HCT116 (cell line): Measurements from ENCODE around the gene KCTD17. TPM values are rescaled to one million over a fixed set of nuclear protein-coding genes. Genes with fewer than 3 reads are reported as not detected.

Experiments
- ATAC-seq: fragments of 200-7000 bp; cut with Tn5 transposase; 2 replicates; pipeline ENCODE4 v1.9.1; 2020; ENCODE audit warnings: mild to moderate bottlenecking, moderate library complexity
- BruUV-seq: library from RNA; stranded (reverse); fragments of 400-500 nt; replicated peaks from 2 replicates; lab custom pipeline; 2021; lab: Mats Ljungman, UMichigan
- CTCF ChIA-PET: fragments of 300-600 bp; sonication (Branson Sonifier 250); formaldehyde crosslinking; loops from one replicate; lab custom pipeline; 2021; ENCODE audit warnings: antibody characterized with exemption; lab: Charles Lee
- POLR2A ChIA-PET: fragments of 300-600, 350-600 bp; sonication (Branson Sonifier 250); formaldehyde crosslinking; loops from one replicate; lab custom pipeline; 2021; ENCODE audit warnings: antibody characterized with exemption; lab: Charles Lee
- RAD21 ChIA-PET, 2 experiments: fragments of 300-600 bp; sonication (Branson Sonifier 250); formaldehyde crosslinking; loops; one replicate each; lab custom pipeline; 2023; ENCODE audit warnings: low total read pairs in 2 of 2; ENCODE audit not compliant: uncharacterized antibody in 2 of 2, unreplicated experiment in 2 of 2, low non-redundant PET in 1 of 2; lab: Charles Lee
- DNase-seq: peaks from one replicate; pipeline ENCODE4 v3.0.0-alpha.2; 2010; ENCODE audit warnings: low read depth, low spot score
- H2AFZ ChIP-seq: fragments of 200-600 bp; shearing (Covaris generic), sonication (generic); 2 replicates; pipeline ENCODE4 v1.6.1; 2017; ENCODE audit warnings: low read depth, mixed run types, mixed read lengths, antibody characterized with exemption, low read length; ENCODE audit not compliant: poor library complexity, severe bottlenecking
- H3K27ac ChIP-seq: 2 replicates; pipeline ENCODE4 v1.5.1; 2012; ENCODE audit warnings: low read depth, low read length
- H3K27me3 ChIP-seq: fragments of 200-600 bp; sonication (generic); 2 replicates; pipeline ENCODE4 v1.6.1; 2016; ENCODE audit warnings: mixed run types, low read length, mixed read lengths; ENCODE audit not compliant: insufficient read depth
- H3K36me3 ChIP-seq, 2 experiments: fragments of 200-500 bp in 1 of 2; fragments of 200-600 bp in 1 of 2; sonication (Bioruptor generic) in 1 of 2; sonication (generic) in 1 of 2; 2 replicates each; pipeline versions ENCODE4 v1.5.1 to v1.6.1; 2014 to 2016; ENCODE audit warnings: low read length in 2 of 2, inconsistent platforms in 1 of 2, mixed read lengths in 1 of 2, mixed run types in 1 of 2; ENCODE audit not compliant: insufficient read depth in 2 of 2, control insufficient read depth in 1 of 2
- H3K4me1 ChIP-seq, 2 experiments: fragments of 200-600 bp in 1 of 2; sonication (generic) in 1 of 2; 2 replicates each; pipeline versions ENCODE4 v1.5.1 to v1.6.1; 2012 to 2017; ENCODE audit warnings: low read length in 2 of 2, inconsistent platforms in 1 of 2, mild to moderate bottlenecking in 1 of 2, mixed read lengths in 1 of 2, mixed run types in 1 of 2, moderate library complexity in 1 of 2; ENCODE audit not compliant: insufficient read depth in 2 of 2, control insufficient read depth in 1 of 2
- H3K4me2 ChIP-seq: fragments of 200-600 bp; sonication (generic); 2 replicates; pipeline ENCODE4 v1.6.1; 2017; ENCODE audit warnings: mixed run types, low read length, mixed read lengths
- H3K4me3 ChIP-seq, 2 experiments: fragments of 200-600 bp in 1 of 2; sonication (generic) in 1 of 2; replicated peaks in 1 of 2; 2 replicates each; pipeline ENCODE4 v1.5.1; 2011 to 2016; ENCODE audit warnings: low read length in 2 of 2, control low read depth in 1 of 2, low read depth in 1 of 2, mild to moderate bottlenecking in 1 of 2, mixed read lengths in 1 of 2, mixed run types in 1 of 2
- H3K79me2 ChIP-seq: fragments of 200-600 bp; sonication (generic); 2 replicates; pipeline ENCODE4 v1.6.1; 2017; ENCODE audit warnings: mild to moderate bottlenecking, mixed run types, low read length, moderate library complexity, mixed read lengths; ENCODE audit not compliant: insufficient read depth
- H3K9ac ChIP-seq: fragments of 200-600 bp; sonication (generic); 2 replicates; pipeline ENCODE4 v1.6.1; 2016; ENCODE audit warnings: low read length, mixed read lengths
- H3K9me2 ChIP-seq: fragments of 200-600 bp; sonication (generic), shearing (Covaris generic); 2 replicates; pipeline ENCODE4 v1.6.1; 2017; ENCODE audit warnings: mixed run types, mild to moderate bottlenecking, moderate library complexity; ENCODE audit not compliant: insufficient read depth
- H3K9me3 ChIP-seq, 2 experiments: fragments of 200-500 bp in 1 of 2; fragments of 200-600 bp in 1 of 2; sonication (Bioruptor generic) in 1 of 2; sonication (generic) in 1 of 2; 2 replicates each; pipeline ENCODE4 v1.6.1; 2014 to 2017; ENCODE audit warnings: low read length in 2 of 2, mixed read lengths in 2 of 2, inconsistent platforms in 1 of 2, low read depth in 1 of 2, mild to moderate bottlenecking in 1 of 2, mixed run types in 1 of 2, moderate library complexity in 1 of 2; ENCODE audit not compliant: control insufficient read depth in 1 of 2, insufficient read depth in 1 of 2
- H4K20me1 ChIP-seq: fragments of 200-600 bp; sonication (generic), shearing (Covaris generic); 2 replicates; pipeline ENCODE4 v1.6.1; 2017; ENCODE audit warnings: mixed run types, mild to moderate bottlenecking, moderate library complexity; ENCODE audit not compliant: insufficient read depth
- CBX3 ChIP-seq: IDR thresholded peaks from 2 replicates; pipeline ENCODE4 v1.6.1; 2012; ENCODE audit warnings: low read depth
- CEBPB ChIP-seq: IDR thresholded peaks from 2 replicates; pipeline ENCODE4 v1.6.1; 2012; ENCODE audit warnings: low read depth
- EZH2phosphoT487 ChIP-seq: fragments of 200-600 bp; IDR thresholded peaks from 2 replicates; pipeline ENCODE4 v1.6.1; 2018; ENCODE audit warnings: antibody characterized with exemption, borderline replicate concordance
- JUND ChIP-seq: IDR thresholded peaks from 2 replicates; pipeline ENCODE4 v1.6.1; 2012
- POLR2A ChIP-seq: IDR thresholded peaks from 2 replicates; pipeline ENCODE4 v1.7.0; 2011; ENCODE audit warnings: borderline replicate concordance; ENCODE audit not compliant: insufficient read depth, insufficient read length; ENCODE audit errors: extremely low read depth
- SRF ChIP-seq: IDR thresholded peaks from 2 replicates; pipeline ENCODE4 v1.6.1; 2012; ENCODE audit warnings: low read depth
- TCF7L2 ChIP-seq: IDR thresholded peaks from 2 replicates; pipeline ENCODE4 v1.7.0; 2011; ENCODE audit warnings: borderline replicate concordance, inconsistent platforms; ENCODE audit not compliant: insufficient read depth, insufficient read length; ENCODE audit errors: extremely low read depth
- intact Hi-C: fragments of 100-400 bp; cut with micrococcal nuclease; formaldehyde crosslinking; loops from 2 replicates; pipeline ENCODE4 v1.10.0; 2022
- total RNA-seq: library from RNA; stranded (reverse); gene quantifications from one replicate; pipeline ENCODE4 v1.2.1, GENCODE V29; 2021; ENCODE audit not compliant: unreplicated experiment
- TF ChIP-seq, protein P1 (sequence below): IDR thresholded peaks from 2 replicates; pipeline ENCODE4 v1.6.1; 2012
- TF ChIP-seq, protein P2 (sequence below): IDR thresholded peaks from 2 replicates; pipeline ENCODE4 v1.6.1; 2012; ENCODE audit warnings: low read depth
- TF ChIP-seq, protein P3 (sequence below): IDR thresholded peaks from 2 replicates; pipeline ENCODE4 v1.6.1; 2012

The KCTD17 gene
- total RNA-seq, 1 experiment from 2014 or later: 23.4 TPM

- Histone ChIP-seq H3K9me2 (no peaks in the 10 kb centered on the region), H3K36me3 (peaks cover 3 to 6% of the 10 kb centered on the region in 2 experiments), H3K9ac (no peak overlapping the region), H3K4me3 (no peak overlapping the region), H3K4me1 (peaks cover 4 to 15% of the 10 kb centered on the region in 2 experiments; a peak in 3 of 4 replicates), H3K9me3 (no peaks in the 10 kb centered on the region), H2AFZ (no peak overlapping the region), H3K27me3 (no peaks in the 10 kb centered on the region), H3K79me2 (no peaks in the 10 kb centered on the region), H4K20me1 (no peaks in the 10 kb centered on the region), H3K4me2 (peak overlapping the region; percentile 23; the same call in 1 of the 2 replicates), H3K27ac (no peak overlapping the region)
- DNase-seq: no peak
- TF ChIP-seq, protein P1, sequence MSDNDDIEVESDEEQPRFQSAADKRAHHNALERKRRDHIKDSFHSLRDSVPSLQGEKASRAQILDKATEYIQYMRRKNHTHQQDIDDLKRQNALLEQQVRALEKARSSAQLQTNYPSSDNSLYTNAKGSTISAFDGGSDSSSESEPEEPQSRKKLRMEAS: no peak
- peak; percentile 65 for TF ChIP-seq CEBPB
- RAD21 ChIA-PET: no interaction called here
- POLR2A ChIA-PET: no interaction called here
- CTCF ChIA-PET: interaction anchor here (1.2 to 6.4 kb wide), 2 partner anchors 11 to 12 kb away, joined by 4 to 33 read pairs; no protein-coding TSS in a partner anchor
- ATAC-seq: peak; percentile 45; the same call in 1 of the 2 replicates
- no TSS peak for BruUV-seq
- intact Hi-C loops: no loop called here
Measured at GRCh38 chr22:37032535-37033460, 18.7 kb upstream of the KCTD17 start.

GRCh38 chr22:37033605-37034430 lies 17.7 kb upstream of the KCTD17 start:
- no peak for DNase-seq
- ChIA-PET CTCF (interaction anchor here (6.4 kb wide), 1 partner anchor 11 kb away, joined by 33 read pairs; no protein-coding TSS in a partner anchor), RAD21 (no interaction called here), POLR2A (no interaction called here)
- H3K4me1 ChIP-seq: peaks cover 4 to 15% of the 10 kb centered on the region in 2 experiments; a peak in 3 of 4 replicates
- H3K4me2 ChIP-seq: no peak overlapping the region; the same call in 1 of the 2 replicates
- no peak overlapping the region for H3K27ac ChIP-seq
- no peaks in the 10 kb centered on the region for H3K9me2 ChIP-seq
- H3K9ac ChIP-seq: no peak overlapping the region
- intact Hi-C loops: no loop called here
- no peaks in the 10 kb centered on the region for H3K9me3 ChIP-seq
- H3K4me3 ChIP-seq: no peak overlapping the region
- no TSS peak for BruUV-seq
- H4K20me1 ChIP-seq: no peaks in the 10 kb centered on the region
- no peaks in the 10 kb centered on the region for H3K27me3 ChIP-seq
- H2AFZ ChIP-seq: no peak overlapping the region
- H3K79me2 ChIP-seq: no peaks in the 10 kb centered on the region
- peaks cover 3% of the 10 kb centered on the region in 2 experiments; a peak in 3 of 4 replicates for H3K36me3 ChIP-seq
- no peak for ATAC-seq
- TF ChIP-seq, protein P2, sequence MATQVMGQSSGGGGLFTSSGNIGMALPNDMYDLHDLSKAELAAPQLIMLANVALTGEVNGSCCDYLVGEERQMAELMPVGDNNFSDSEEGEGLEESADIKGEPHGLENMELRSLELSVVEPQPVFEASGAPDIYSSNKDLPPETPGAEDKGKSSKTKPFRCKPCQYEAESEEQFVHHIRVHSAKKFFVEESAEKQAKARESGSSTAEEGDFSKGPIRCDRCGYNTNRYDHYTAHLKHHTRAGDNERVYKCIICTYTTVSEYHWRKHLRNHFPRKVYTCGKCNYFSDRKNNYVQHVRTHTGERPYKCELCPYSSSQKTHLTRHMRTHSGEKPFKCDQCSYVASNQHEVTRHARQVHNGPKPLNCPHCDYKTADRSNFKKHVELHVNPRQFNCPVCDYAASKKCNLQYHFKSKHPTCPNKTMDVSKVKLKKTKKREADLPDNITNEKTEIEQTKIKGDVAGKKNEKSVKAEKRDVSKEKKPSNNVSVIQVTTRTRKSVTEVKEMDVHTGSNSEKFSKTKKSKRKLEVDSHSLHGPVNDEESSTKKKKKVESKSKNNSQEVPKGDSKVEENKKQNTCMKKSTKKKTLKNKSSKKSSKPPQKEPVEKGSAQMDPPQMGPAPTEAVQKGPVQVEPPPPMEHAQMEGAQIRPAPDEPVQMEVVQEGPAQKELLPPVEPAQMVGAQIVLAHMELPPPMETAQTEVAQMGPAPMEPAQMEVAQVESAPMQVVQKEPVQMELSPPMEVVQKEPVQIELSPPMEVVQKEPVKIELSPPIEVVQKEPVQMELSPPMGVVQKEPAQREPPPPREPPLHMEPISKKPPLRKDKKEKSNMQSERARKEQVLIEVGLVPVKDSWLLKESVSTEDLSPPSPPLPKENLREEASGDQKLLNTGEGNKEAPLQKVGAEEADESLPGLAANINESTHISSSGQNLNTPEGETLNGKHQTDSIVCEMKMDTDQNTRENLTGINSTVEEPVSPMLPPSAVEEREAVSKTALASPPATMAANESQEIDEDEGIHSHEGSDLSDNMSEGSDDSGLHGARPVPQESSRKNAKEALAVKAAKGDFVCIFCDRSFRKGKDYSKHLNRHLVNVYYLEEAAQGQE: no peak
- TF ChIP-seq JUND: no peak
- no peak for TF ChIP-seq EZH2phosphoT487
- TF ChIP-seq POLR2A: no peak
- TF ChIP-seq, protein P3, sequence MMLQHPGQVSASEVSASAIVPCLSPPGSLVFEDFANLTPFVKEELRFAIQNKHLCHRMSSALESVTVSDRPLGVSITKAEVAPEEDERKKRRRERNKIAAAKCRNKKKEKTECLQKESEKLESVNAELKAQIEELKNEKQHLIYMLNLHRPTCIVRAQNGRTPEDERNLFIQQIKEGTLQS: no peak
- no peak for TF ChIP-seq CBX3
- TF ChIP-seq SRF: no peak
- TF ChIP-seq TCF7L2: no peak
- TF ChIP-seq, protein P1: no peak
